ENCODE data around the gene NR1H3. TPM values are rescaled to one million over a fixed set of nuclear protein-coding genes. Genes with fewer than 3 reads are reported as not detected.

NR1H3 gene
- total and polyA plus RNA-seq, 4 donors: 35.0 to 62.0 (median 57.0) TPM

GRCh38 chr11:47260366-47260765 lies 2.6 kb downstream of the NR1H3 start:
- no peak for TF ChIP-seq CTCF (IDR thresholded peaks at IDR 0.05; ENCODE audit: control extremely low read depth, extremely low read depth)
- Histone ChIP-seq H3K27me3 (ENCODE audit: control insufficient read depth in 3 of 3, insufficient read depth in 3 of 3, low read length in 2 of 3) (no peaks in the 10 kb centered on the region), H3K4me3 (no peak overlapping the region), H3K36me3 (ENCODE audit: control insufficient read depth in 4 of 4, insufficient read depth in 4 of 4, low read length in 4 of 4) (peaks cover 0 to 7% (median 1%) of the 10 kb centered on the region in 4 donors), H3K9me3 (ENCODE audit: control insufficient read depth in 4 of 4, insufficient read depth in 3 of 4, low read length in 3 of 4) (no peaks in the 10 kb centered on the region), H3K27ac (ENCODE audit: low read depth in 1 of 2, low read length in 1 of 2) (no peak overlapping the region), H3K4me1 (ENCODE audit: control insufficient read depth in 5 of 5, insufficient read depth in 5 of 5, low read length in 5 of 5) (peaks cover 0 to 29% (median 12%) of the 10 kb centered on the region in 5 donors), H3K9ac (ENCODE audit: insufficient read depth in 1 of 2, low read length in 2 of 2) (no peak overlapping the region)
- WGBS, 2 donors: 92 to 94% methylated on average over 19 of the region's 19 CpGs
- ATAC-seq (ENCODE audit: insufficient read depth, low FRiP score): no peak
- no peak for DNase-seq

GRCh38 chr11:47261291-47261800 lies 3.5 kb downstream of the NR1H3 start:
- ATAC-seq (ENCODE audit: insufficient read depth, low FRiP score): no peak
- no peak overlapping the region for H3K27ac ChIP-seq (ENCODE audit: low read depth in 1 of 2, low read length in 1 of 2)
- H3K4me1 ChIP-seq (ENCODE audit: control insufficient read depth in 5 of 5, insufficient read depth in 5 of 5, low read length in 5 of 5): peaks cover 0 to 27% (median 8%) of the 10 kb centered on the region in 5 donors
- no peaks in the 10 kb centered on the region for H3K9me3 ChIP-seq (ENCODE audit: control insufficient read depth in 4 of 4, insufficient read depth in 3 of 4, low read length in 3 of 4)
- H3K36me3 ChIP-seq (ENCODE audit: control insufficient read depth in 4 of 4, insufficient read depth in 4 of 4, low read length in 4 of 4): peaks cover 0 to 7% (median 1%) of the 10 kb centered on the region in 4 donors
- H3K27me3 ChIP-seq (ENCODE audit: control insufficient read depth in 3 of 3, insufficient read depth in 3 of 3, low read length in 2 of 3): no peaks in the 10 kb centered on the region
- 73 to 86% methylated on average over 22 of the region's 22 CpGs for WGBS, 2 donors
- H3K9ac ChIP-seq (ENCODE audit: insufficient read depth in 1 of 2, low read length in 2 of 2): no peak overlapping the region
- no peak overlapping the region for H3K4me3 ChIP-seq
- no peak for DNase-seq
- no peak for TF ChIP-seq CTCF (IDR thresholded peaks at IDR 0.05; ENCODE audit: control extremely low read depth, extremely low read depth)

- no peaks in the 10 kb centered on the region for H3K27me3 ChIP-seq (ENCODE audit: control insufficient read depth in 3 of 3, insufficient read depth in 3 of 3, low read length in 2 of 3)
- no peaks in the 10 kb centered on the region for H3K9me3 ChIP-seq (ENCODE audit: control insufficient read depth in 4 of 4, insufficient read depth in 3 of 4, low read length in 3 of 4)
- no peak for ATAC-seq (ENCODE audit: insufficient read depth, low FRiP score)
- no peak overlapping the region for H3K9ac ChIP-seq (ENCODE audit: insufficient read depth in 1 of 2, low read length in 2 of 2)
- H3K27ac ChIP-seq (ENCODE audit: low read depth in 1 of 2, low read length in 1 of 2): no peak overlapping the region
- peaks cover 3 to 18% (median 8%) of the 10 kb centered on the region in 5 donors for H3K4me1 ChIP-seq (ENCODE audit: control insufficient read depth in 5 of 5, insufficient read depth in 5 of 5, low read length in 5 of 5)
- no peak for TF ChIP-seq CTCF (IDR thresholded peaks at IDR 0.05; ENCODE audit: control extremely low read depth, extremely low read depth)
- no peak overlapping the region for H3K4me3 ChIP-seq
- 92 to 95% methylated on average over 6 of the region's 6 CpGs for WGBS, 2 donors
- DNase-seq: no peak
- peaks cover 0 to 7% (median 3%) of the 10 kb centered on the region in 4 donors for H3K36me3 ChIP-seq (ENCODE audit: control insufficient read depth in 4 of 4, insufficient read depth in 4 of 4, low read length in 4 of 4)
These were observed 6.3 kb downstream of the NR1H3 start for GRCh38 chr11:47264119-47264518.

GRCh38 chr11:47264521-47264920 lies 6.7 kb downstream of the NR1H3 start:
- no peaks in the 10 kb centered on the region for H3K27me3 ChIP-seq (ENCODE audit: control insufficient read depth in 3 of 3, insufficient read depth in 3 of 3, low read length in 2 of 3)
- peaks cover 3 to 16% (median 8%) of the 10 kb centered on the region in 5 donors for H3K4me1 ChIP-seq (ENCODE audit: control insufficient read depth in 5 of 5, insufficient read depth in 5 of 5, low read length in 5 of 5)
- WGBS, 2 donors: 81 to 87% methylated on average over 4 of the region's 4 CpGs
- H3K9me3 ChIP-seq (ENCODE audit: control insufficient read depth in 4 of 4, insufficient read depth in 3 of 4, low read length in 3 of 4): no peaks in the 10 kb centered on the region
- H3K27ac ChIP-seq (ENCODE audit: low read depth in 1 of 2, low read length in 1 of 2): no peak overlapping the region
- TF ChIP-seq CTCF (IDR thresholded peaks at IDR 0.05; ENCODE audit: control extremely low read depth, extremely low read depth): no peak
- no peak for ATAC-seq (ENCODE audit: insufficient read depth, low FRiP score)
- H3K9ac ChIP-seq (ENCODE audit: insufficient read depth in 1 of 2, low read length in 2 of 2): no peak overlapping the region
- H3K36me3 ChIP-seq (ENCODE audit: control insufficient read depth in 4 of 4, insufficient read depth in 4 of 4, low read length in 4 of 4): peaks cover 0 to 7% (median 3%) of the 10 kb centered on the region in 4 donors
- H3K4me3 ChIP-seq: no peak overlapping the region
- DNase-seq: no peak
